ENCODE measurements around the gene KCNQ1.
A peak's percentile ranks its signal among the peaks of the same experiment; 100 is the strongest.

KCNQ1 gene

DNA sequence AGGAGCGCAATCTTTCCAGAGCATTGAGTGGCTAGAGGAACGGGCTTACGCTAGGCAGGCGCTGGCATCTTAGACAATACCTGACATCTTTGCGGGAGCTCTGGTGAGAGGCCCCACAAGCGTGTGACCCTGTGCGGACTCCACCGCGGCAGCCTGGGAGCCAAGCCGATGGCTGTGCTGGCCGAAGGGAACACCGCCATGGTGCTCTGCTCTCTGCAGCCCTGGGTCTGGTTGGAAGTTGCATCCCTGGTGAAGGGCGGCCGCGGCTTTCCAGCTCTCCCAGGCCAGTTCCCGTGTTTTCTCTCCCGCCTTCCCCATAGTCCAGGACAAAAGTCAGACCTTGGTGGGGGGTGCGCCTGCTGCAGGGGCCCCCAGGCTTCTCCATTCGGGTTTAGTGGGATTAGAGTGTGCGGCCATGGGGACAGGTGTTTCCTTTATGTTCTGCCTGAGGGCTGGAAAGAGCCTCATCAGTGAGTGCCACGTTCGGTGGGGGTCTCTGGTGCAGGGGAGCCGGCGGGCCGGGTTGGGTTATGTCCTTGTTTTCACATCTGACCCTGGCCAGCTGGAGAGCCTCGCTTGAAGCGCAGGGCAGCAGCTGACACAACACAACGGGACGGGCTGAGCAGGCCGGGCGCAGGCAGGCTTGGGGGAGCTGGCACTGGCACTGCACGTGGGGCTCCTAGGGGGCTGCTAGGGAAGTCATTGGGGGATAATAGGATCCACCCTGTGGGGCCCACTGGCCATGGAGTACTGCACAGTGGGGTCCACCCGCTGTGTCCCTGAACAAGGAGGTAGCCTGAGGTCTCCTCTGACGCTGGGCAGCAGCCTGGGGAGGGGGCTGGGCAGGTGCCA is 94.8 kb downstream of the KCNQ1 start:
- peak; percentile 42 for DNase-seq

DNA sequence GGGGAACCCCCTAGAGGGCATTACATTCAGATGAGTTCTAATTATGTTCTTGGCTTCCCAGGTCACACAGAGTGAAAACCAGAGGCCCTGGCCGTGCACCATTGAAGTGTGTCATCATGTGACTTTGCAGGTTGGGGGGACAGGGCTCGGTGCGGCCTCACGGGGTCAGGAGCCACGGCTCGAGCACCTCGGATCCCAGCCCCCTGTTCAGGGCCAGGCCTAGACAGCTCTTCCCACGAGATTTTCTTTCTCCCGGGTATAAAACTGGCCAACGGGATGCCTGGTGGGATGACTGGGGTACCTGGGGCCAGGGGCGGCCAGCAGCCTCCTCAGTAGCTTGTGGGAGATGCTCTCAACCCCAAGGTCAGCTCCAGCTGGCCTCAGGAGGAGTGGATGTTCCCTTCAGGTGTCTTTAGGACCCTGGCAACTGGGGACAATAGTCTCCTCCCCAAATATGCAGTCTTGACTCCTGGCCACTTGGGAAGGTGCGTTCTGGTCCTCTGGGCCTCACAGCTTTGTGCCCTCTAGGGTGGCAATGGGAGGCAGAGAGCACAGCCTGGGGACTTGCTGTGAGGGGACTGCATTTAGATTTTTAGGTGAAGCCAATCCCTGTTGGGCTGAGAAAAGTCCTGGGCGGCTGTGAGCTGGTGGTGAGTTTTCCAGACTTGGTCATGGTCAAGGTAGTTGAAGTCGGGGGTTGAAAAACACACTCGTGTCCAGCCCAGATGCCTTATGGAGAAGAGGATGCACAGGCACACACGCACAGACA is 95.6 kb downstream of the KCNQ1 start:
- no peak for DNase-seq

DNA sequence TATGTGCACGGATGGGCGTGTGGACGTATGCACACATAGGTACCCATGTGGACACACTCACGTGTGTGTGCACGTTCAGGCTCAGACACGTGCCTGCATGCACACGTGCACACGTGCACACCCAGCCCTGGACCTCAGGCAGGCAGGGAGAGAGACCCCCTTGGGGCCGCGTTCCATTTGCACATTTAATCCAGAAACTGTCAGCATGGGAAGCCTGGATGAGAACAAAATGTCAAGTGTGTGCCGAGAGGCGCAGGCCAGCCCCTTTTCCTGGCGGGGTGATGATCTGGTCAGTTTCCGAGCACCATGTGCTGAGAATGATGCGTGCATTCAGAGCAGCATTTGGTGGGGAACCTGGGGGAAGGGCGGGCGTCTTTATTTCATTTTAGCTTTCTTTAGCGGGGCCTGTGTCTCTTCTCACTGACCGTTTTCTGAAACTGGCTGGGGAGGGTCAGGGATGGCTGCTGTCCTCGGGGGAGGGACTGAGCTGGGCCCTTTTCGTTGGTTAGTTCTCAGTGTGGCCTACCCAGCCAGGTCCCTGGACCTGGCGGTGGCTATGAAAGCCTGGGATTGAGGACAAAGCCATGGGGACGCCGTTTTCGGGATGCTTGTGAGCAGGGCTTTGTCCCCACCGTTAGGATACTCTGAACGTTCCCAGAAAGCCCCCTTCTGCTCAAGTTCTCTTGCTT is 96.3 kb downstream of the KCNQ1 start:
- no peak for DNase-seq

DNA sequence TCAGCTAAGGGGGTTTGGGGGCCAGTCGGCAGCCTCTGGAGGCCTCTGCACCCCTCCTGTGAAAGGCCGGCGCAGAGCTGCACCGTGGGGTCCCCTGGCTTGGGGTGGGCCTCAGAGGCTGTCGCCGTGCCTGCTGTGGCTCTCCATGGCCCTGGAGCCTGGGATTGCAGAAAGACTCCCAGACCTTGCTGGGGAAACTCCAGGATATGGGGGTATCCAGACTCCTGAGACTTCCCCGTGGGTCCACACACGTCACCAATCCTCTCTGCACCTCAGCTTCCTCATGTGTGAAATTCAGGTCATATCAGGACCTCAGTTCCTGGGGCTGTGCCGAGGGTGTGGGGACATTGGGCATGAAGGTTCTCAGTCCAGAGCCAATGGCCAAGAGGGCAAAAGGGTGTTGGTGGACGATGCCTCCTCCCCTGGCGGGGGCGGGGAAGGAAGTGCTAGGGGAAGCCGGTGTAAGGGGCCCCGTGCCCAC is 97.1 kb downstream of the KCNQ1 start:
- no peak for DNase-seq

DNA sequence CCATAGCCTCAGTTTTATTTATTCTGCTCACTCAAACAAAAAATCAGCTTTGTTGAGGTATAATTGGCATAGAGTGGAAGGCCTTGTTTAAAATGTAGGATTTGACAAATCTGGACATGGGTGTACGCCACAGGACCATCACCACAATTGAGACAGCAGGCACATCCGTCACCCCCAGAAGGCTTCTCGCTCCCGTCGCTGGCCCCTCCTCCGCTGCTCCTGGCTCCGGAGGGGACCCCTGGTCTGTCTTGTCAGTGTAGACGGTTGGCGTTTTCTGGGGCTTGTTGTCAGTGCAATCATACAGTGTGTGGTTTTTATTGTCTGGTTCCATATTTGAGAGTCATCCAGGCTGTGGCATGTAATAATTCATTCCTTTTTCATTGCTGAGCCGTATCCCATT is 97.6 kb downstream of the KCNQ1 start:
- no peak for DNase-seq

DNA sequence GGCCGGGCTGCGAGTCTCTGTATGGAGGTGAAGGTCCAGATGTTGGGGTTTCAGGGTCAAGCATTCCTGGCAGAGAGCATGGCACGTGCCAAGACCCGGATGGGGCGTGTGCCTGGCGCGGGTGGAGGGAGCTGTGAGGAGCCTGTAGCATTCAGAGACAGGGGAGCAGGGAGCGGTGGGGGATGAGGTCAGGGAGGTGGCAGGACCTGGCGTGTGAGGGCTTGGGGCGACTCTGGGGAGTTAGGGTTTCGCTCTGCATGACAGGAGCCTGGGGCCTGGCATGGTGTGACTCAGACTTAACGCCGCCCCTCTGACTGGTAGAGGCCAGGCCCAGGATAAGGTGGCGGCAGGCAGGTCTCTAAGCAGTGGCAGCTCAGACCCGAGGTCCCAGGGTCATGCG is 103.0 kb downstream of the KCNQ1 start:
- DNase-seq: peak; percentile 9

DNA sequence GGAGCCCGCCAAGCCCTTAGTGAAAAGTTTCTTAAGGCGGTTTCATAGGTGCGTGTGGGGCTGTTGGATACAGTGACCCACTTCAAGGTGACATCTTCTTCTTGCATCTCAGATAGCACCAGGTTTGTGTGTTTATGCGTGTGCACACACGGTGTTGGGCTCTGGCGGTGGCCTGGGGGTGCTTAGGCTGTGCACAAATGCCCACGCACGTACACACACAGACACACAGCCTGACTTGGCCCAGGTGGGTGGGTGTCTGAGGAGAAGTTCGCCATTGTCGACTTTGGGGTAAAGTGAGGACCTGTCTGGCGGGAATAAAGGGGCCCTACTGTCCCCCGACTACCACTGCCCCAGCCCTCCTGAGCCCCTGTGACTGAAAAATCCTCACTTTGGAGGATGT is 103.8 kb downstream of the KCNQ1 start:
- DNase-seq: peak; percentile 15

DNA sequence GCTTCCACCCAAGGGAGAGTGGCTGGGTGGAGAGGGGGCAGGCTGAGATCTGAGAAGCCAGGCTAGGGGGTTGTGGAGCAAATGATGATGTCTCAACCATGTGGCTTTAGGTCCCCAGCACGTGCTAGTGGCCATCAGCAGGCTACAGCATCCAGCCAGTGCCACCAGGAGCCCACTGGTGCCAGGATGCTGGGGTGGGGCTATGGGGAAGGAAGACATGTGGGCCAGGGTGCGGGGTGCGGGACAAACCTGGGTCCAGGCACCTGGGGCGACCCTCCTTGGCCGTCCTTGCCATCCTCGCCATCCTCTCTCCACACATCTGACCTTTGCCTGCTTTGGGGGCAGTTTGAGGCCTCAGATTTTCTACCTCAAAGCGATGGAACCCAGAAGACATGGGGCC is 104.3 kb downstream of the KCNQ1 start:
- DNase-seq: no peak

DNA sequence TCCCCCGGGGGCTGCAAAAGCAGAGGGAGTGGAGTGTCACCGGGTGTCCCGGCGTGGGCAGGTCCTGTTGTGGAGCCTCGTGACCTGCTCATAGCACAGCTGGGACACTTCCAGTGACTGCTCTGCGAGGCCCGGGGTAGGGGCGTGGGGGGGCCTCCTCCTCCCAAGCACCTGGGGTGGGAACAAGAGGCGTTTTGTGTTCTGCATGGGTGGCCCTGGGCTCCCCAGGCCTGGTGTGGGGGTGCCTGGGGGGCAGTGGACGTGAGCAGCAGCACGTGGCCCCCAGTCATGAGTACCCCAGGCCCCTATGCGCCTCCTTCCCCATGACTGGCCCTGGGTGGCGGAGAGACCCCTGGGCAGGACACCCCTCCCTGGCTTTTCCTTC is 104.7 kb downstream of the KCNQ1 start:
- DNase-seq: peak; percentile 29

DNA sequence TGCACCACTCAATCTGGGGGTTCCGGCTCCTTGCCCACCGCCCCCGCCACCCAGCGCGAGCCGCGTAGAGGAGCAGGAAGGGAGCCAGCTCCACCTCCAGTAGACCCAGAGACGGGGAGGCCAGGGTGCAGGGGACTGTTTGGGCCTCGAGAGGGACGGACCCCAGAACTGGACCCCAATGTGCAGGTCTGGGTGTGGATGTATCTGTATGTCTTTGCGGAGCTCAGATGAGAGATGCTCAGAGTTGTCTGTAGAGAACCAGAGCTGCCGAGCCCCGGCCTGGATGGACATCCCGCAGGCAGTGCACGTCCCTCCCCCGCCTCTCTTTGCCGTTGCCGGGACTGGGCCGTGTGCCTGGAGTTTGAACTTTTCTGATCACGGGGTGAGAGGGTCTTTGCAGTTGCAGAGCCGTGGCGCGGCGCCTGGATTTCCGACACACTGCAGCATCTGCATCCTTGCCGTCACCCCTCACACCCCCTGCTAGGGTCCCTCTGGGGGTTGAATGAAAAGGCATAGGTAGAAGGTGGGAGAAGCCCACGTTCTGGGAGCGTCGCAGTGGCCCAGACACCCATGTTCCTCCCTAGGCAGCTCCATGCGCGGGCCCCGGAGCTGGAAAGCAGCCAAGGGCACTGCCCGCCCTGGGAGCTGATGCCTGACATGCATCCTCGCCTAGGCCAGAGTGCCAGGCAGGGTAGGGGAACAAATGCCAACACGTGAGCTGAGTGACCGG is 105.2 kb downstream of the KCNQ1 start:
- DNase-seq: peak; percentile 63

DNA sequence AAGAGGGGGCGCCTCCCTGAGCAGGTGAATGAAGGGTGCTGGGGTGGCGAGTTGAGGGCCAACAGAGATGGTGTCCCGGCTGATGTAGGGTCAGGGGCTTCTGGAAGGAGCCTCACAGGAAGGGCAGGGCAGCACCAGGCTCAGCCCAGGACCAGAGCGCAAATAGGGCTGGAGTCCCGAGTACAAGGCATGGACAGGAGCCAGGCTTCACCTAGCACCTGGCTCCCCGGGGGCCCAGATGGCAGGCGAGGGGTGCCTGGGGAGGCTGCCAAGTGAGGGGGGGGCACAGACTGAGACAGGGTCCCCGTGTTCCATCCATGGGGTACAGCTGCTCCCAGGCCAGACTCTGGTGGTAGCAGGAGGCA is 105.8 kb downstream of the KCNQ1 start:
- no peak for DNase-seq

DNA sequence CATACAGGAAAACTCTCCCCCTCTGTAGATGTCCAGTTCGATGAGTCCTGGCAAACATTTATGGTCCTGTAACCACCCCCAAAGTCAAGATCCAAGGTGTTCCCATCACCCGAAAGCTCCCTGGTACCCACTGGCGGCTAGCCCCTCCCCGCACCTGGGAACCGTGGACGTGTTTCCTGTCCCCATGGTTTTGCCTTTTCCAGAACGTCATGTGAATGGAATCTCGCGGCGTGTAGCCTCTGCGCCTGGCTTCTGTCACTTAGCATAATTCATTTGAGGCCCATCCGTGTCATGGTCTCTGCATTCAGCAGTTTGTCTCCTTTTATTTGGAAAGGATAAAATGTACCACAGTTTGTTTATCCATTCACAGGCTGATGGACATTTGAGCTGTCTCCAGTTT is 106.3 kb downstream of the KCNQ1 start:
- no peak for DNase-seq

DNA sequence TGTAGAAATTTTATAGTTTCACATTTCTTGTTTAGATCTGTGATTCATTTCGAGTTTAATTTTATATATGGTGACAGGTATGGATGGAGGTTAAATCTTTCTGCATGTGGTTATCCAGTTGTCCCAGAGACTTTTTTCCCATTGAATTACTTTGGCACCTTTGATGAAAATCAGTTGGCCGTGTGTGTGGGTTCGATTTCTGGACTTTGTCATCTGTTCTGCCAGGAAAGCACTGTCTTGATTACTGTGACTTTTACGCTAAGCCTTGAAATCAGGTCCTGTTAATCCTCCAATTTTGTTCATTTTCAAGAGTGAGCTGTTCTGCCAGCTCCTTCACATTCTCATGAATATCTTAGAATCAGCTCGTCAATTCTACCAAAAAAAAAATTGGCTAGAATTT is 107.4 kb downstream of the KCNQ1 start:
- no peak for DNase-seq

DNA sequence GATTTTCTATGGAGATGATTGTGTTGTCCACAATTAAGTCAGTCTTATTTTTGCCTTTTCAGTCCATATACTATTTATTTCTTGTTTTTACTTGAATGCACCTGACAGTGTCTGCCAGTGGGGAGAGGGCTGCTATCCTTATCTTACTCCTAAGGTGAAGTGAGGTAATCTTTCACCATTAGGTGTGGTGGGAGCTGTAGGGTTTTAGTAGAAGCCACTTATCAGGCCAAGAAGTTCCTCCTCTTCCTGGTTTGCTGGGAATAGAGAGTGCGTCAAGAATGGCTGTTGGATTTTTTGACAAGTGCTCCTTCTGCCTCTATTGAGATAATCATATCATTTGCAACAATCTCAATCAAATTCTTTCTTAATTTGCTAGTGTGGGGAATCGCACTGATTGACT is 108.4 kb downstream of the KCNQ1 start:
- no peak for DNase-seq

DNA sequence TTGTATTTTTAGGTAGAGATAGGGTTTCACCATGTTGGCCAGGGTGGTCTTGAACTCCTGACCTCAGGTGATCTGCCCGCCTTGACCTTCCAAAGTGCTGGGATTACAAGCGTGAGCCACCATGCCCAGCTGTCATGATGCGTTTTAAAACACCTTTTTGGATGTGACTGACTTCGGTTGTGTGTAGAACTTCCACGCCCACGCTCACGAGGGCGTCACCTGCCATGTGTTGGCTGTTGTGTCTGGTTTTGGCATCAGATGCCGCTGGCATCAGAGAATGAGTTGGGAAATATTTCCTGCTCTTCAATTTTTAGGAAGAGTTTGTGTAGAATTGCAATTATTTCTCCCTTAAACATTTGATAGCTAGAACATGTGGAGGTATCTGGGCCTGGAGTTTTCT is 109.1 kb downstream of the KCNQ1 start:
- no peak for DNase-seq

DNA sequence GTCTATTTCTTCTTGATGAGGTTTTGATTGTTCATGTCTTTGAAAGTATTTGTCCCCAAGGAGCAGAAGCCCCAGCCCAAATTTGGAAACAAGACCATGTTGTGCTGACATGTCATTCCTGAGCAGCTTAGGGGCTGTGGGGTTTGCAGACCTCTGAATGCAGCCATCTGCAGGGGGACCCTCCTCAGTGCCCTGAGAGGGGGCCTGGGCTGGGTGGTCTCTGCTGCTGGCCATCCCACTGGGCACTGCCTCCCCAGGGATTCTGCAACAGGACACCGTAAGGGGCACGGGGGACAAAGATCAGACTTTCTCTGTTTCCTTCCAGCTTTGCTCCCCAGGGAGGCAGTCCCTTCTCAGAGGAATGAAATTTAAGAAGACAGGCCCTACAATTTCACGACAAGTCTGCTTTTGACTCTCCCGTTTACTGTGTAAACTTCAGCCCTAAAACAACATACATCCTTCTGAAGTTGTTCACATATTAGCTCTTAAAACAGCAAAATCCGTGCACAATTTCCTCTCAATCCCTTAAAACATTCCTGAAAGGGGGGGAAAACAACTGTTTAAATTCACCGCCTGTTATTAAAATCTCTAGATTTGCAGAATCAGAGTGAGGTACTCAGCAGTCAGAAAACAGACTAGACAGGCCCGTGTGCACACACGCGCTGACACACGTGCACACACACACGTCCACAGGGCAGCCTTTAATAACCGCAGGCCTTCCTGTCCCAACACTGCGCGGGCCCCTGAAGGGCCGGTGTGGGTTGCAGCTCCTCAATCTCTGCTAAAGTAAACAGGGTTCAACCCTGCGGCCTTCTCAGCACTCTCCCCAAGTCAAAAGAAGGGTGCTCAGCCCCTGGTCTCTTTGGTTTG is 109.8 kb downstream of the KCNQ1 start:
- DNase-seq: peak; percentile 35

DNA sequence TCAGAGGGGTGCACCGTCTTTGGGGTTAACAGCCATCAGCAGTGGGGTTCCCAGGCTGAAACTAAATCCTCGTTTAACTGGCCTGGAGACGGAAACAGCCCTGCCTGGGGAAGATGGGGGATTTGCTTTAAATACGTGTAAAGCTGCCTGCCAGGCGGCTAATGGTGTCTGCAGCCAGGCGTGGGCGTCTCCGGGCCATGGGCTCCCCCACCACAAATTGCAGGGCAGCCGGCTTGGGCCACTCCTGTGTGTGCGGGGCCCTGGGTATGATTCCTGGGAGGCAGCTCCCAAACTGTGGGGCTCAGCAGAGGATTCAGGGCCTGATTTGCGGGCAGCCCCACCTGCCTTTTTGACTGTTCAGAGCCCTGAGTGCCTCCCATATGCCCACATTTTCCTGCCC is 110.5 kb downstream of the KCNQ1 start:
- peak; percentile 56 for DNase-seq

DNA sequence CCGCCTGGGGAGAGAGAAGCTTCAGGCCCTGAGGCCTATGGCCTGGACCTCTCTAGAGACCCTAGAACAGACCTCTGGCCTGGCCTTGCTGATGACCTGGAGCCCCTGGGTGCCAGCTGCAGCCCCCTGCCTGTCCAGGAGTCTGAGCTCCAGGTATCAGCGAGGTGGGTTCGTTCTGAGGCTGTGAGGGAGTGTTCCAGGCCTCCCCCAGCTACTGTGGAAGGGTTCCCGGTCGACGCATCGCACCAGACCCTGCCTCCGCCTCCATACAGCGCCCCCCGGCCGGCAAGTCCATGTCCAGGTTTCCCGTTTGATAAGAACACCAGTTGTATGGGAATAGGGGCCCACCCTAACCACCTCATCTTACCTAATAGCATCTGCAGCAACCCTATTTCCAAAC is 111.1 kb downstream of the KCNQ1 start:
- DNase-seq: no peak

DNA sequence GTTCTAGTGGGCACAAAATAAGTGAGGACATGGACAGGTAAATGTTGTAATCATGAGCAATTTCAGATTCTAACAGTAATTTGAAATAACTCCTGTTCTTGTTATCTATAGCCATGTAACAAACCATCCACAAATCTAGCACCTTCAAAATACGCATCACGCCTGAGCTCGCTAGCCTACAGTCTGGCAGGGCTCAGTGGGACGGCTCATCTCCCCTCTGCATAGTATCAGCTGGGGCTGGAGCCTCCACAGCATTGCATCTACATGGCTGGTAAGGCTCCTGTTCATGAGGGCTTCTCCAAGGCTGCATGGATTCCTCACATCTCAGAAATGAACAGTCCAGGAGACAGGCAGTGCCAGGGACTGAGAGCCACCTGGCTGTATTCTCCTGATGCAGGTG is 112.6 kb downstream of the KCNQ1 start:
- no peak for DNase-seq

DNA sequence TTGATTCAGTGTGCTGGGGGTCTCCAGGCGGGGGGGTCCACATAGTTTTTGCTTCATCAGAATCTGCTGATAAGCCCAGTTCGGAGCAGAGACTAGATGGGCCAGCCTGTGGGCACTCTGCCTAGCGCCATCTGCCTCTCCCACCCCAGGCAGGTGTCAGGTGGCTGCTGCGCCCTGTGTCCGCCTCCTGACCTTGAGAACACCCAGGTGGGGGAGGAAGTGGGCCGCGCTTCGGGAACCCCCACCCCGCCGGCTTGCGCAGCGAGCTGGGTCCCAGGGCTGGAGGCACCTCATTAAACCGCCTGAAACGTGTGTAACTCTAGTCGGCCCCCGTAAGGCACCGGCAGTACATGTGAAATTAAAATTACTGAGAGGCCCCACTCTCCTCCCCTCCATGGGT is 113.6 kb downstream of the KCNQ1 start:
- peak; percentile 34 for DNase-seq

DNA sequence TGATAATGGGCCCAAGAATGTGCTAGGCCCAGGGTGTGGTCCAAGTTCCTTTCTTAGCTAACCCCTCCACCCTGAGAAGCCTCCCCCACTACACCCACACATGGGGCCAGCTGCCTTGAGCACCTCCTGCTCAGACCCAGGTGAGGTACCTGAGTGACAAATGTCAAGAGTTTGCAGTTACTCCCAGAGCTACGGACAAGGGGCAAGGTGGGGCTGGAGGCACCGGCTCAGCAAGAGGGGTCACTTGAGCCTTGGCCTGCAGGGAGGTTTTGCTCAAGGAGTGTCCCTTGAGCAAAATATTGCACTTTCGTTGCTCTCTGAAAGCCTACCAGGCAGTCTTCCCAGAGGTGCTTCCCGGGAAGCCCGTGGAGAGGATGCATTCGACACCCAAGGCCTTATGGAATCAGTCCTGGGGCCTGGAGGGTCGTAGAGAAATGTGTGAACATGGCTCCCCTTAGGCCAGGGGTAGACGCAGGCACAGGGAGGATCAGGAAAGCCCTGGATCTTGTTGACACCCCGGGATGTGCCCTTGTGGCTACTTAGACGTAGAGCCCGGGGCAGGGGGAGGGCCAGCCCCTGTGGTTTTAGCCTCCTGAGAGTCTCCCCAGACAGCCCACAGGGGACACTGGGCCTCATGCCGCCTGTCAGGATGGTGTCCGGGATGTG is 114.2 kb downstream of the KCNQ1 start:
- DNase-seq: peak; percentile 25

Measured in left hindlimb (tissue), 1 donor.